ENCODE results near the gene ZEB2. TPM values are rescaled to one million over a fixed set of nuclear protein-coding genes. Genes with fewer than 3 reads are reported as not detected.

ZEB2 gene
- total RNA-seq, 1 experiment from 2014 or later = 1.2 TPM

DNA sequence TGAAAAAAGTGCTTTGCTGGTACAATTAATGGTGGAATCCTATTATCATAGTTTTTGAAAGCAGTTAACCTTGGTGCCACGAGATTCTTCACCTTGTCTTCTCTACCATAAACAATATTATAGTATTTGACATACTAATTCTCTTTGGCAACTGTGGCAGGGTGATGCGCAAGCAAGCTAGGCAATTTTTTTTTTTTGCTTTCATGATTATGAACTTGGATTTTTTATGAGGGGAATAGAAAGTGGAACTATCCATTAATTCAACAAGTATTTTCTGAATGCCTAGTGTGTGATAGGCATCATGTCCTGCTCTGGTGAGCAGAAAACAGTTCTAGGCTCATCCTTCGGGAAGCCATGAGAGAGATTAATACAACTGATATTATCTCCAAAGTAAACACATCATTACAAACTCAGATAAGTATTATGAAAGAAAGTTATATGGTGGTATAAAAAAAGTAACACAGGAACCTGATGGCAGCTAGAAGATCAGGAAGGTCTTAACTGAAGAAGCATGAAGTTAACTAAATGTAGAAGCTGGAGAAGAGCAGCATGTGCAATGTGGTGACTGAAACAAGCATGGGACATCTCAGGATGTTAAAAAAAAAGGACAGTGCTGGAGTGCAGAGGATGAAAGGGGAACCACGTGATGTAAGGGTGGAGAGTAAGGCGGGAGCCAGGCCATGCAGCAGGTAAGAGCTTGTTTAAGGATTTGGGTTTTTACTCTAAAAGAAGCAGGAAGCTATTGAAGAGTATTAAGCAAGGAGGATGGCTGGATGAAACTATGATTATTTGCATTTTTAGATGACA is 113.7 kb downstream of the ZEB2 start:
- no peak overlapping the region for H3K4me3 Mint-ChIP-seq
- Histone ChIP-seq H3K27ac (ENCODE audit: insufficient read length, low read depth, low read length) (no peak overlapping the region), H3K79me2 (ENCODE audit: insufficient read depth, low read length) (no peaks in the 10 kb centered on the region), H3K9ac (ENCODE audit: extremely low read depth, insufficient read length, low read length) (no peak overlapping the region), H2BK120ac (ENCODE audit: low read depth, low read length, poor library complexity, severe bottlenecking) (no peak overlapping the region), H4K5ac (ENCODE audit: insufficient read length, low read depth, low read length) (no peak overlapping the region), H3K27me3 (ENCODE audit: insufficient read depth, low read length) (no peaks in the 10 kb centered on the region), H3T11ph (ENCODE audit: low read length) (no peak overlapping the region), H2BK12ac (ENCODE audit: insufficient read length, low read depth, low read length) (no peak overlapping the region), H3K4me1 (ENCODE audit: insufficient read depth, low read length) (no peaks in the 10 kb centered on the region; the same call in 1 of the 2 replicates), H4K91ac (ENCODE audit: insufficient read length, low read depth, low read length) (no peak overlapping the region), H2BK20ac (ENCODE audit: low read depth, low read length, poor library complexity, severe bottlenecking) (no peak overlapping the region), H2BK15ac (ENCODE audit: low read depth, low read length) (no peak overlapping the region), H3K9me3 (ENCODE audit: control insufficient read depth, low read depth, low read length) (no peaks in the 10 kb centered on the region), H2AK5ac (ENCODE audit: insufficient read length, low read length) (no peak overlapping the region), H4K20me1 (ENCODE audit: control insufficient read depth, insufficient read depth, insufficient read length) (no peaks in the 10 kb centered on the region), H3K23me2 (ENCODE audit: insufficient read length, low read depth, low read length, poor library complexity, severe bottlenecking) (no peaks in the 10 kb centered on the region), H2BK5ac (ENCODE audit: insufficient read length, low read length) (no peak overlapping the region), H4K8ac (replicated peaks; ENCODE audit: insufficient read length, low read depth, low read length) (no peak overlapping the region), H3K14ac (ENCODE audit: insufficient read depth, low read length) (no peak overlapping the region), H3K79me1 (ENCODE audit: insufficient read depth, low read depth, low read length, poor library complexity, severe bottlenecking) (no peaks in the 10 kb centered on the region), H3K56ac (ENCODE audit: insufficient read length, low read depth, low read length) (no peak overlapping the region), H2AFZ (ENCODE audit: low read length) (no peak overlapping the region), H3K4me2 (ENCODE audit: insufficient read depth, insufficient read length, low read length) (no peak overlapping the region), H3K4ac (ENCODE audit: low read depth, low read length) (no peak overlapping the region), H3K18ac (ENCODE audit: insufficient read length, low read depth, low read length) (no peak overlapping the region), H3K23ac (ENCODE audit: insufficient read length, low read depth, low read length) (no peak overlapping the region)
- no peak overlapping the region for H3K27ac Mint-ChIP-seq
- peaks cover 19 to 27% of the 10 kb centered on the region in 2 experiments for H3K4me1 Mint-ChIP-seq
- WGBS (ENCODE audit: extremely low coverage, insufficient read length, low lambda C conversion rate) = no CpG with 5 or more reads among the region's 5 CpGs
- no peak for DNase-seq
- no peaks in the 10 kb centered on the region for H3K36me3 Mint-ChIP-seq (ENCODE audit: insufficient read depth in 1 of 3, low read depth in 3 of 3)
- H3K9me3 Mint-ChIP-seq = no peaks in the 10 kb centered on the region; a peak in 1 of 5 replicates
- no peaks in the 10 kb centered on the region for H3K27me3 Mint-ChIP-seq (ENCODE audit: low read depth)
- TF ChIP-seq, protein P1, sequence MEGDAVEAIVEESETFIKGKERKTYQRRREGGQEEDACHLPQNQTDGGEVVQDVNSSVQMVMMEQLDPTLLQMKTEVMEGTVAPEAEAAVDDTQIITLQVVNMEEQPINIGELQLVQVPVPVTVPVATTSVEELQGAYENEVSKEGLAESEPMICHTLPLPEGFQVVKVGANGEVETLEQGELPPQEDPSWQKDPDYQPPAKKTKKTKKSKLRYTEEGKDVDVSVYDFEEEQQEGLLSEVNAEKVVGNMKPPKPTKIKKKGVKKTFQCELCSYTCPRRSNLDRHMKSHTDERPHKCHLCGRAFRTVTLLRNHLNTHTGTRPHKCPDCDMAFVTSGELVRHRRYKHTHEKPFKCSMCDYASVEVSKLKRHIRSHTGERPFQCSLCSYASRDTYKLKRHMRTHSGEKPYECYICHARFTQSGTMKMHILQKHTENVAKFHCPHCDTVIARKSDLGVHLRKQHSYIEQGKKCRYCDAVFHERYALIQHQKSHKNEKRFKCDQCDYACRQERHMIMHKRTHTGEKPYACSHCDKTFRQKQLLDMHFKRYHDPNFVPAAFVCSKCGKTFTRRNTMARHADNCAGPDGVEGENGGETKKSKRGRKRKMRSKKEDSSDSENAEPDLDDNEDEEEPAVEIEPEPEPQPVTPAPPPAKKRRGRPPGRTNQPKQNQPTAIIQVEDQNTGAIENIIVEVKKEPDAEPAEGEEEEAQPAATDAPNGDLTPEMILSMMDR (conservative IDR thresholded peaks at IDR 0.05) = no peak

Data from H9 (cell line).